Peyer's patch (tissue), 4 donors: ENCODE data around the gene OXTR. TPM values are rescaled to one million over a fixed set of nuclear protein-coding genes. Genes with fewer than 3 reads are reported as not detected.

ENCODE experiments used
- DNase-seq, 3 donors: peaks; one replicate each; pipeline ENCODE4 v3.0.0-alpha.2; 2017 to 2019
- H3K27ac ChIP-seq, 4 donors: fragments of 200-600 bp; sonication (generic); one replicate each; pipeline ENCODE4 v1.5.1; 2016 to 2019
- H3K27me3 ChIP-seq, 2 donors: fragments of 200-600 bp; sonication (generic); one replicate each; pipeline ENCODE4 v1.5.1; 2019
- H3K36me3 ChIP-seq, 3 donors: fragments of 200-600 bp; sonication (generic); one replicate each; pipeline ENCODE4 v1.5.1; 2016 to 2019
- H3K4me1 ChIP-seq, 4 donors: fragments of 200-600 bp; sonication (generic); one replicate each; pipeline ENCODE4 v1.5.1; 2016 to 2019
- H3K4me3 ChIP-seq, 4 donors: fragments of 200-600 bp; sonication (generic); 1 replicate in 3 of 4; 2 replicates in 1 of 4; pipeline ENCODE4 v1.5.1; 2016 to 2019; ENCODE audit warnings: mild to moderate bottlenecking in 1 of 4
- H3K9me3 ChIP-seq, 4 donors: fragments of 200-600 bp; sonication (generic); one replicate each; pipeline ENCODE4 v1.5.1; 2016 to 2019; ENCODE audit warnings: mild to moderate bottlenecking in 1 of 4
- POLR2A ChIP-seq, 2 donors: fragments of 450-650 bp; IDR thresholded peaks; one replicate each; pipeline ENCODE4 v1.5.1; 2017; ENCODE audit warnings: antibody characterized with exemption in 2 of 2, mild to moderate bottlenecking in 2 of 2, moderate library complexity in 2 of 2
- total RNA-seq, 4 donors: library from RNA; depleted of rRNA; stranded (reverse); fragments of >200 nt; gene quantifications; one replicate each; pipeline ENCODE4 v1.1.0, GENCODE V29; 2016
- TF ChIP-seq, protein P1 (sequence below), 6 experiments: fragments of 450-650 bp in 4 of 6; fragments of 200-600 bp in 2 of 6; sonication (generic) in 1 of 6; IDR thresholded peaks; one replicate each; pipeline ENCODE4 v1.5.1; 2017 to 2019; ENCODE audit warnings: antibody characterized with exemption in 6 of 6, mild to moderate bottlenecking in 3 of 6, moderate library complexity in 1 of 6

OXTR gene
- total RNA-seq, 4 donors from 2014 or later, result 0.27 TPM; not detected in 3

DNA sequence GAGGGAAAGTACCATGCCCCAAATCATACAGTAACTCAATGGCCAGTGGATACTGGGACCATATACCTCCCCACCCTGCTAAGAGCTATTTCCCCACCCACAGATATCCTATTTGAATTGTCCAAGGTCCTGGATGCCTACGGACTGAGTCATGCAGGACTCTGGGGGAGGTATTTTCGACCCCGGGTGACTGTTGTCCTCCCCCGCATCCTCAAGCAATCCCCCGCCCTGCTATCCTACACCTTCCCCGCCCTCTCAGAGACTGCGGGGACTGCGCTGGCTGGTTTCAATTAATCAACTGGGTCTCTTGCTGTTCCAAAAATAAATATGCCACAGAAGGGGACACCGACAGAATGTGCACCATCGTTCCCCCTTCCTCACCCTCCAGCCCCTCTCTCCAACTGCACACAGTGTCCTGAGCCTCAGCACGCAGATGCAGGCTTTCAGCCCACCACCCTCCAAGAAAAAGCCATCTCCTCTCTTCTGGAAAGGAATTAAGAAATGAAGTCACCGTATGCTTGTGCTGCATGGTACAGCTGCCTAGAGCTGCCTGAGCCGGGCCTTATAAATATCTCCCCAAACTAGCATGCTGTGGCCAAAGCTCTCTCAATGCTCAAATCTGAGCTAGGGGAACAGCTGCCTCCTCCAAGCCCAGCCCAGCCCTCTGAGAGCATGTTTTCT, 27.7 kb downstream of the OXTR start:
- no peaks in the 10 kb centered on the region for H3K9me3 ChIP-seq
- no peak for DNase-seq
- no peak overlapping the region for H3K27ac ChIP-seq
- no peaks in the 10 kb centered on the region for H3K27me3 ChIP-seq
- no peak overlapping the region for H3K4me3 ChIP-seq
- TF ChIP-seq, protein P1, sequence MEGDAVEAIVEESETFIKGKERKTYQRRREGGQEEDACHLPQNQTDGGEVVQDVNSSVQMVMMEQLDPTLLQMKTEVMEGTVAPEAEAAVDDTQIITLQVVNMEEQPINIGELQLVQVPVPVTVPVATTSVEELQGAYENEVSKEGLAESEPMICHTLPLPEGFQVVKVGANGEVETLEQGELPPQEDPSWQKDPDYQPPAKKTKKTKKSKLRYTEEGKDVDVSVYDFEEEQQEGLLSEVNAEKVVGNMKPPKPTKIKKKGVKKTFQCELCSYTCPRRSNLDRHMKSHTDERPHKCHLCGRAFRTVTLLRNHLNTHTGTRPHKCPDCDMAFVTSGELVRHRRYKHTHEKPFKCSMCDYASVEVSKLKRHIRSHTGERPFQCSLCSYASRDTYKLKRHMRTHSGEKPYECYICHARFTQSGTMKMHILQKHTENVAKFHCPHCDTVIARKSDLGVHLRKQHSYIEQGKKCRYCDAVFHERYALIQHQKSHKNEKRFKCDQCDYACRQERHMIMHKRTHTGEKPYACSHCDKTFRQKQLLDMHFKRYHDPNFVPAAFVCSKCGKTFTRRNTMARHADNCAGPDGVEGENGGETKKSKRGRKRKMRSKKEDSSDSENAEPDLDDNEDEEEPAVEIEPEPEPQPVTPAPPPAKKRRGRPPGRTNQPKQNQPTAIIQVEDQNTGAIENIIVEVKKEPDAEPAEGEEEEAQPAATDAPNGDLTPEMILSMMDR (IDR thresholded peaks at IDR 0.05), result no peak
- no peak for TF ChIP-seq POLR2A (IDR thresholded peaks at IDR 0.05)
- H3K36me3 ChIP-seq, result no peaks in the 10 kb centered on the region
- no peaks in the 10 kb centered on the region for H3K4me1 ChIP-seq

DNA sequence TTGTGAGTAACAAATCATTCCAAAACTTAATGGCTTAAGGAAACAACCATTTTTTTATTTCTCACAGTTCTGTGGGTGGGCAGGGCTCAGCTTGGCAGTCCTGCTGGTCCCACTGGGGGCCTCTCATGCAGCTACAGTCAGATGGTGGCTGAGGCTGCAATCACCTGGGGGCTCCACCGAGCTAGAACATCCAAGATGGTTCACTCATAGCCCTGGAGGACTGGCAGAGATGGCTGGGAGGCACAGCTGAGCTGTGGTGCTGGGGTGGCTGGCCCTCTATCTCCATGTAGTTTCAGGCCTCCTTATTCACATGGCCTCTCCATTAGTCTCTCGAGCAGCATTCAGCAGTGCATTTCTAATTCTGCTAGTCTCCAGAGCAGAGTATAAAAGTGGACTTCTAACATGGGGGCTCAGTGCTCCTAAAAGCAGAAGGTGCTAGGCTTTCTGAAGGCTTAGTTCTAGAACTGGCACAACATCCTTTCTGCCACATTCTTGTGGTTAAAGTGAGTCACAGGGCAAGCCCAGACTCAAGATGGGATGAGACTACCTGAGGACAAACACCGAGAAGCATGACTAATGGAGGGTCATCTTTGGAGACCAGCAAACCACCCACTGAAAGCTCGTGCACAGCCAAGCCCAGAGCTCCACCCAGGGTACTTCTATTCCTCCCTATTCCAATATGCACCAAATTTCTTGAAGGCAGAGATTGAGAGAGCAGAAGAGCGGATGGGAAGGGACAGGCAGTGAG, 29.5 kb downstream of the OXTR start:
- no peaks in the 10 kb centered on the region for H3K9me3 ChIP-seq
- no peaks in the 10 kb centered on the region for H3K4me1 ChIP-seq
- no peak overlapping the region for H3K27ac ChIP-seq
- no peaks in the 10 kb centered on the region for H3K36me3 ChIP-seq
- H3K4me3 ChIP-seq, result no peak overlapping the region
- no peak for DNase-seq
- no peak for TF ChIP-seq POLR2A (IDR thresholded peaks at IDR 0.05)
- TF ChIP-seq, protein P1 (IDR thresholded peaks at IDR 0.05), result no peak
- no peaks in the 10 kb centered on the region for H3K27me3 ChIP-seq

DNA sequence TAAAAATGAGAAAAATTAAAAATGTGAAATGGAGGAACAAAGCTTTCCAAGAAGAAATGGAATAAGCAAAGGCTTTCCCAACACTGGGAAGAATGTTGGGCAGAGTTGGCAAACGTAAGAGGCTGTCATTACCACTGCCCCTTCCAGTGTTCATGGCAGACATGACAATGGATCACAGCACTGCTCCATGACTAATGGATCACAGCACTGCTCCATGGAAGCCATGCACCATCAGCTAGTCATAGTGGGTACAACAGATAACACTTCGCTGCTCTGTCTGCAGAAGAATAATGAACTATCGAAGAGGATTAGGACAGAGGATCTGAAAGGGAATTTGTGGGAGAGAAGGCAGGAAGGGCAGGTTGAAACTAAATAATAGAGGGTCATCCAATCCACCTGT, 30.8 kb downstream of the OXTR start:
- Histone ChIP-seq H3K9me3 (no peaks in the 10 kb centered on the region), H3K36me3 (no peaks in the 10 kb centered on the region), H3K27me3 (no peaks in the 10 kb centered on the region), H3K27ac (no peak overlapping the region), H3K4me1 (no peaks in the 10 kb centered on the region), H3K4me3 (no peak overlapping the region)
- DNase-seq, result no peak
- TF ChIP-seq, protein P1 (IDR thresholded peaks at IDR 0.05), result no peak
- no peak for TF ChIP-seq POLR2A (IDR thresholded peaks at IDR 0.05)

DNA sequence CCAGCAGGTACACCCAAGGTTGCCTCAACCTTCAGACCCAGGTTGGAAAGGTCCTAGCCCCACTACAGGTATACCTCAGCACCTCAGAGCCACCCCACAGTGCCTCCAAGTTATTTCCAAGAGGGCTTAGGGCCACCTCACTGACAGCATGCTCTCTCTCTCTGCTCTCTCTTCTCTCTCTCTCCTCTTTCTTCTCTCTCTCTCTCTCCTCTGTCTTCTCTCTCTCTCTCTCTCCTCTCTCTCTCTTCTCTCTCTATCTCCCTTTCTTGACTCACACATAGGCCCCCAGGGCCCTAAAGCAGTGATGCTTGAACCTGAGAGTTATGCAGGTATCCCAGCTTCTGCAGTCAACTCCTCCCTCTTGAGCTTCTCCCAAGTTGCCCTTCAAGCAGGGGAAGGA, 31.6 kb downstream of the OXTR start:
- Histone ChIP-seq H3K4me3 (no peak overlapping the region), H3K4me1 (no peaks in the 10 kb centered on the region), H3K27me3 (no peaks in the 10 kb centered on the region), H3K36me3 (no peaks in the 10 kb centered on the region), H3K27ac (no peak overlapping the region), H3K9me3 (no peaks in the 10 kb centered on the region)
- no peak for TF ChIP-seq POLR2A (IDR thresholded peaks at IDR 0.05)
- TF ChIP-seq, protein P1 (IDR thresholded peaks at IDR 0.05), result no peak
- DNase-seq, result no peak

DNA sequence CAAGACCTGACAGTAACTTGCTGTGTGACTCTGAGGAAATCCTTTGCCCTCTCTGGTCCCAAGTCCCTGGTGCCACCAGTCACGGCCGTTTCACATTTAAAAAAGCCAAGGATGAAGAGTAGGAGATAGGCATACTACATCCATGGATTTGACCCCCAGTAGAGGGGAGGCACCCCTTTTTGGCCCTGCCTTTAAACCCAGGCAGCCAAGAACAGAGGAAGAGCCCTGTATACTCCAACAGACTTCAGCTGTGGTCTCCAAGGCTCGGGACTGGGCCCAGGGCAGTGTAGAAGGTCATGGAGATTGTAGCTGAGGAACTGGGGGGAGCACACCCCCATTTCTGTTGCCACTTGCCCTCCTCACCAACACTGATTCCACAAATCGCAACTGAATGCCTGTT, 32.1 kb downstream of the OXTR start:
- H3K9me3 ChIP-seq, result no peaks in the 10 kb centered on the region
- H3K4me1 ChIP-seq, result no peaks in the 10 kb centered on the region
- no peaks in the 10 kb centered on the region for H3K27me3 ChIP-seq
- DNase-seq, result no peak
- no peak overlapping the region for H3K27ac ChIP-seq
- H3K36me3 ChIP-seq, result no peaks in the 10 kb centered on the region
- no peak overlapping the region for H3K4me3 ChIP-seq
- TF ChIP-seq POLR2A (IDR thresholded peaks at IDR 0.05), result no peak
- TF ChIP-seq, protein P1 (IDR thresholded peaks at IDR 0.05), result no peak
